Ovary (tissue), 9 donors: ENCODE measurements around the gene NBEA. TPM values are rescaled to one million over a fixed set of nuclear protein-coding genes. Genes with fewer than 3 reads are reported as not detected.

Source experiments
- DNase-seq, 5 donors: peaks; one replicate each; pipeline ENCODE4 v3.0.0-alpha.2; 2019 to 2020
- H3K27ac ChIP-seq, 2 donors: fragments of 200-600 bp; one replicate each; pipeline versions ENCODE4 v1.5.1 to v1.8.0; 2019 to 2022
- H3K27me3 ChIP-seq: fragments of 200-600 bp; one replicate; pipeline ENCODE4 v1.8.0; 2022
- H3K36me3 ChIP-seq: fragments of 200-600 bp; sonication (generic); one replicate; pipeline ENCODE4 v1.5.1; 2019
- H3K4me1 ChIP-seq: one replicate; pipeline ENCODE4 v1.8.1; 2013; ENCODE audit warnings: mild to moderate bottlenecking, moderate library complexity; ENCODE audit not compliant: insufficient read depth
- H3K4me3 ChIP-seq: fragments of 200-600 bp; sonication (generic); one replicate; pipeline ENCODE4 v1.5.1; 2017
- H3K9me3 ChIP-seq, 2 donors: fragments of 200-600 bp in 1 of 2; sonication (generic) in 1 of 2; one replicate each; pipeline versions ENCODE4 v1.5.1 to v1.8.1; 2013 to 2019; ENCODE audit warnings: mild to moderate bottlenecking in 1 of 2, moderate library complexity in 1 of 2
- EP300 ChIP-seq: sonication (generic); formaldehyde crosslinking; IDR thresholded peaks from one replicate; pipeline ENCODE4 v1.6.1; 2017; ENCODE audit warnings: antibody characterized with exemption
- POLR2A ChIP-seq: fragments of 450-650 bp; IDR thresholded peaks from one replicate; pipeline ENCODE4 v1.6.1; 2017; ENCODE audit warnings: antibody characterized with exemption, mild to moderate bottlenecking, moderate library complexity
- WGBS, 3 donors: extraction: QIAGEN DNeasy Blood & Tissue Kit in 1 of 3; methylation state at CpG; one replicate each; pipeline versions ENCODE4 v1.1.5 to v1.1.7; 2013 to 2017; 5-methylcytosine and 5-hydroxymethylcytosine counted together
- intact Hi-C, 4 donors: fragments of 100-400 bp; cut with DNase I; formaldehyde crosslinking; loops; one replicate each; pipeline versions ENCODE4 v1.11.0 to v1.15.1; 2022 to 2023
- polyA plus RNA-seq, 2 donors: library from polyadenylated mRNA; stranded (reverse); fragments of 200-250 nt in 1 of 2; fragments of 350-450 nt in 1 of 2; fragmentation: Illumina TruSeq in 1 of 2; extraction: RNeasy Lipid Tissue Mini Kit (QIAGEN cat#74804) in 1 of 2; gene quantifications; one replicate each; pipeline ENCODE4 v1.2.3, GENCODE V29; 2013 to 2014
- total RNA-seq, 7 donors: library from RNA; depleted of rRNA in 2 of 7; stranded (reverse); fragments of >200 nt in 2 of 7; fragmentation: NEBNext Ultra II Directional in 3 of 7; extraction: Animal tissue kit (Norgen Biotek cat#: 25700) in 3 of 7; gene quantifications; one replicate each; pipeline versions ENCODE4 v1.1.0 to v1.2.4, GENCODE V29; 2016 to 2023
- TF ChIP-seq, protein P1 (sequence below), 3 donors: fragments of 450-650 bp in 2 of 3; fragments of 200-600 bp in 1 of 3; IDR thresholded peaks; one replicate each; pipeline versions ENCODE4 v1.5.1 to v1.8.0; 2016 to 2022; ENCODE audit warnings: antibody characterized with exemption in 3 of 3, mild to moderate bottlenecking in 1 of 3
- donor health status: DM: no; HTN: no; CAD: no; lungs with moderate emphysema.
- donor health status: DM: no; HTN: no; CAD: no.
- donor health status: Bipolar disorder and iron deficiency.
- donor health status: DM: yes; HTN: yes; CAD: no.
- donor health status: DM: no; HTN: no; CAD: no.
- donor health status: DM: yes; HTN: yes; CAD: no.

The NBEA gene
- total and polyA plus RNA-seq, 9 donors: 5.8 to 18.9 (median 16.0) TPM

DNA sequence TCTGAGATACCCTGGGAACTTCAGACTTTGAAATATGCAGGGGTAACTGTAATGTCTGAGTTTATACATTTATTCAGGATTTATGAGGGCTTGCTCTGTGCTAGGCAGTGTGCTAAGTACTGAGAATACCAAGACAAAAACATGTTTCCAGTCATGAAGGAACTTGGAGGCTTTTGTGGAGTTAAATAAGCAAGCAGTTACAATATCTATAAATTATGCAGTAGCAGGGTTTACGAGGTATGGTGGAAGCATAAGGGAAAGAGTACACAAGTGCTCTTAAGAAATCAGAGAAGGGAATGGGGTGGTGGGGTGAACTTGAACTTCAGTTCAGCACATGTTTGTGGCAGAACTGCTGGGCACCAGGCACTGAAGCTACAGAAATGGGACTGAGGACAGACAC is 506.4 kb downstream of the NBEA start:
- Histone ChIP-seq H3K4me3 (no peak overlapping the region), H3K4me1 (no peaks in the 10 kb centered on the region), H3K27me3 (no peaks in the 10 kb centered on the region), H3K9me3 (no peaks in the 10 kb centered on the region), H3K27ac (no peak overlapping the region), H3K36me3 (no peaks in the 10 kb centered on the region)
- intact Hi-C loops: no loop called here
- TF ChIP-seq, protein P1, sequence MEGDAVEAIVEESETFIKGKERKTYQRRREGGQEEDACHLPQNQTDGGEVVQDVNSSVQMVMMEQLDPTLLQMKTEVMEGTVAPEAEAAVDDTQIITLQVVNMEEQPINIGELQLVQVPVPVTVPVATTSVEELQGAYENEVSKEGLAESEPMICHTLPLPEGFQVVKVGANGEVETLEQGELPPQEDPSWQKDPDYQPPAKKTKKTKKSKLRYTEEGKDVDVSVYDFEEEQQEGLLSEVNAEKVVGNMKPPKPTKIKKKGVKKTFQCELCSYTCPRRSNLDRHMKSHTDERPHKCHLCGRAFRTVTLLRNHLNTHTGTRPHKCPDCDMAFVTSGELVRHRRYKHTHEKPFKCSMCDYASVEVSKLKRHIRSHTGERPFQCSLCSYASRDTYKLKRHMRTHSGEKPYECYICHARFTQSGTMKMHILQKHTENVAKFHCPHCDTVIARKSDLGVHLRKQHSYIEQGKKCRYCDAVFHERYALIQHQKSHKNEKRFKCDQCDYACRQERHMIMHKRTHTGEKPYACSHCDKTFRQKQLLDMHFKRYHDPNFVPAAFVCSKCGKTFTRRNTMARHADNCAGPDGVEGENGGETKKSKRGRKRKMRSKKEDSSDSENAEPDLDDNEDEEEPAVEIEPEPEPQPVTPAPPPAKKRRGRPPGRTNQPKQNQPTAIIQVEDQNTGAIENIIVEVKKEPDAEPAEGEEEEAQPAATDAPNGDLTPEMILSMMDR (IDR thresholded peaks at IDR 0.05): no peak
- TF ChIP-seq EP300 (no peak), POLR2A (no peak)
- no peak for DNase-seq
- WGBS, 3 donors: 63 to 91% (median 72%) methylated on average over 1 of the region's 1 CpG

DNA sequence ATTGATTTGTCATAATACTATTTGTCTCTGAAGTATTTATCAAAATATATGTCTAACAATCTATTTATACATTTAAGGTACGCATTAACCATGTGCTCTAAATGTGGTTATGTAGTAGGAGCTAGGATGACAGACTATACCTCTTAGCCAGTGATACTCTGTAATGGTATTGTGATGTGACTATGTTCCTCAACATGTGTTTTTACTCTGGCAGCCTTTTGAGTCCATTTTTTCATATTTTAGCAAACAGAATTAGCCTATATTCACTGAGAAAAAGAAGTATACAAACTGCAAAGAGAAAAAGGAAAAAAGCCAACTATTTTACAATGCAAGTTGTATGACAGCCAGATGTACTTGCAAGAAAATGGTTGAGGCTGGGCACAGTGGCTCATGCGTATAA is 507.8 kb downstream of the NBEA start:
- Histone ChIP-seq H3K9me3 (no peaks in the 10 kb centered on the region), H3K27ac (no peak overlapping the region), H3K36me3 (no peaks in the 10 kb centered on the region), H3K4me3 (no peak overlapping the region), H3K27me3 (no peaks in the 10 kb centered on the region), H3K4me1 (no peaks in the 10 kb centered on the region)
- no peak for DNase-seq
- intact Hi-C loops: no loop called here
- 96 to 99% (median 97%) methylated on average over 2 of the region's 2 CpGs for WGBS, 3 donors
- TF ChIP-seq, protein P1 (IDR thresholded peaks at IDR 0.05): no peak
- TF ChIP-seq EP300: no peak
- no peak for TF ChIP-seq POLR2A

DNA sequence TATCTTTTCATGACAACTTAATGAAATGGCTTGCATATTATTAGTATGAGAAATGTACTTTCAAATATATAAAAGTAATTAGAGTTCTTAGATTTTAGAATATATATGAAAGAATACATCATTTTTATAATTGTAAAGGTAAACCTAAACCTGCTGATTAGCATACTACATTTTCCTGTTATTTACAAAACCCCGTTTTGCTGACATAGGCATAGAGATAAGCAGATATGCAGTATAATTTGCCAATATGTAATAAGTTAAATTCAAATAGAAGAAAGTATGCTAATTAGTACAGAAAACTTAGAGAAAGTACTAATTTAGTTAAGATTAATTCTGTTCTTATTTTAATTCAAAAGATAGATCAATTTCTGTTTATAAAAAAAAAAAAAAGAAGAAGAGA is 513.0 kb downstream of the NBEA start:
- Histone ChIP-seq H3K9me3 (no peaks in the 10 kb centered on the region), H3K4me3 (no peak overlapping the region), H3K36me3 (no peaks in the 10 kb centered on the region), H3K4me1 (no peaks in the 10 kb centered on the region), H3K27me3 (no peaks in the 10 kb centered on the region), H3K27ac (no peak overlapping the region)
- TF ChIP-seq, protein P1 (IDR thresholded peaks at IDR 0.05): no peak
- no peak for TF ChIP-seq POLR2A
- TF ChIP-seq EP300: no peak
- DNase-seq: no peak
- 61 to 89% (median 88%) methylated on average over 1 of the region's 1 CpG for WGBS, 3 donors
- intact Hi-C loops: no loop called here

DNA sequence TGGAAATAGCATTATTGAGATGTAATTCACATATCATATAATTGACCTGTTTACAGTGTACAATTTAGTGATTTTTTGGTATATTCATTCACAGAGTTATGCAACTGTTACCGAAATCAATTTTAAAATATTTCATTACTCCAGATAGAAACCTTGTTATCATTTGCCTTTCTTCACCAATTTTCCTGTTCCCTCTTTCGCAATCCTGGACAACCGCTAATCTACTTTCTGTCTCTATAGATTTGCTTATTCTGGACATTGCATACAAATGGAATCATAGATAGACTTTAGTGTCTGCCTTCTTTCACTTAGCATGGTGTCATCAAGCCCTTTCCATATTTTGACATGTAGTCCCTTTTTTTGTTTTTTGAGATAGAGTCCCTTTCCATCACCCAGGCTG is 515.2 kb downstream of the NBEA start:
- Histone ChIP-seq H3K9me3 (no peaks in the 10 kb centered on the region), H3K27me3 (peaks cover 3% of the 10 kb centered on the region), H3K27ac (no peak overlapping the region), H3K4me3 (no peak overlapping the region), H3K36me3 (no peaks in the 10 kb centered on the region), H3K4me1 (no peaks in the 10 kb centered on the region)
- no peak for DNase-seq
- intact Hi-C loops: no loop called here
- TF ChIP-seq POLR2A (no peak), EP300 (no peak)
- TF ChIP-seq, protein P1 (IDR thresholded peaks at IDR 0.05): no peak
- whole genome bisulfite sequencing, 3 donors: 96 to 98% (median 98%) methylated on average over 3 of the region's 3 CpGs

DNA sequence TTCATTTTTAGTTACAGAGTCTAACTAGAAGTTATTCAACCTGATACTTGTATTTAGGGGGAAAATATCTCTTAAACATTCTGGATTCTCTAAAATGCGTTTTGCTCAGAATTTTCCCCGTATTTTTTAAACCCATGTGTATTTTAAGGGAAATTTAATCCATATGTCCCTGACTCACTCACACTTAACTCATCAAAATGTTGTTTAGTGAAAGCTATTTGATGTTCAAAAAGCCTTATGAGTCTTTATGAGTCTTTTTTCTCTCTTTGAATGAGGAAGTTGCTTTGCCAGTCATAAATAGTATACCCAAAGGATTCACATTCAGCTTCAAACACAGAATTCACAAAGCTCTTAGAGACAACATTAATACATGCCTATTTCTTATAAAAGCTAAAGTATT is 518.0 kb downstream of the NBEA start:
- DNase-seq: no peak
- Histone ChIP-seq H3K9me3 (no peaks in the 10 kb centered on the region), H3K4me1 (no peaks in the 10 kb centered on the region), H3K27me3 (peaks cover 3% of the 10 kb centered on the region), H3K27ac (no peak overlapping the region), H3K36me3 (no peaks in the 10 kb centered on the region), H3K4me3 (no peak overlapping the region)
- intact Hi-C loops: no loop called here
- WGBS, 3 donors: 86 to 91% (median 88%) methylated on average over 2 of the region's 2 CpGs
- TF ChIP-seq EP300 (no peak), POLR2A (no peak)
- TF ChIP-seq, protein P1 (IDR thresholded peaks at IDR 0.05): no peak
